Transverse colon (tissue), 4 donors: ENCODE data around the gene PCNX2. TPM values are rescaled to one million over a fixed set of nuclear protein-coding genes. Genes with fewer than 3 reads are reported as not detected.

Source experiments
- DNase-seq: peaks from one replicate; pipeline ENCODE4 v3.0.0-alpha.2; 2019
- H3K27ac ChIP-seq, 4 donors: fragments of 200-600 bp; sonication (generic); 2 replicates each; pipeline ENCODE4 v1.5.1; 2016 to 2018; ENCODE audit warnings: inconsistent platforms in 4 of 4
- H3K27me3 ChIP-seq: fragments of 200-600 bp; sonication (generic); 2 replicates; pipeline ENCODE4 v1.5.1; 2017; ENCODE audit warnings: inconsistent platforms
- H3K36me3 ChIP-seq, 4 donors: fragments of 200-600 bp; sonication (generic); 2 replicates each; pipeline ENCODE4 v1.5.1; 2017 to 2019; ENCODE audit warnings: inconsistent platforms in 4 of 4
- H3K4me1 ChIP-seq, 4 donors: fragments of 200-600 bp; sonication (generic); 2 replicates each; pipeline ENCODE4 v1.5.1; 2017 to 2020; ENCODE audit warnings: inconsistent platforms in 4 of 4
- H3K4me3 ChIP-seq, 4 donors: fragments of 200-600 bp; sonication (generic); 1 replicate in 1 of 4; 2 replicates in 3 of 4; pipeline versions ENCODE4 v1.5.1 to v1.6.1; 2017 to 2019; ENCODE audit warnings: inconsistent platforms in 4 of 4
- H3K9me3 ChIP-seq, 2 donors: fragments of 200-600 bp; sonication (generic); 2 replicates each; pipeline ENCODE4 v1.5.1; 2017 to 2019; ENCODE audit warnings: inconsistent platforms in 2 of 2
- EP300 ChIP-seq: sonication (generic); formaldehyde crosslinking; IDR thresholded peaks from one replicate; pipeline ENCODE4 v1.6.1; 2017; ENCODE audit warnings: antibody characterized with exemption, low read depth
- POLR2A ChIP-seq: fragments of 450-650 bp; IDR thresholded peaks from one replicate; pipeline ENCODE4 v1.6.1; 2016; ENCODE audit warnings: antibody characterized with exemption, mild to moderate bottlenecking, moderate library complexity
- POLR2AphosphoS5 ChIP-seq, 3 donors: sonication (generic); formaldehyde crosslinking; IDR thresholded peaks; one replicate each; pipeline ENCODE4 v1.6.1; 2016; ENCODE audit warnings: antibody characterized with exemption in 3 of 3
- WGBS, 2 donors: methylation state at CpG; one replicate each; pipeline ENCODE4 v1.1.5; 2018; ENCODE audit warnings: low coverage in 1 of 2; 5-methylcytosine and 5-hydroxymethylcytosine counted together
- in situ Hi-C, 4 donors: fragments of 200-750 bp; cut with MboI; loops; one replicate each; pipeline versions ENCODE4 v1.15.0 to v1.15.1; 2017; ENCODE audit warnings: low sequenced_read_pairs in 3 of 4, low pct_ligation_motif_present in 1 of 4, low pct_unique_long_range_greater_than_20kb in 1 of 4
- intact Hi-C: fragments of 100-400 bp; cut with DNase I; formaldehyde crosslinking; loops from one replicate; pipeline ENCODE4 v1.15.1; 2023; ENCODE audit warnings: low total_unique reads
- total RNA-seq, 4 donors: library from RNA; depleted of rRNA; stranded (reverse); fragments of >200 nt; gene quantifications; one replicate each; pipeline ENCODE4 v1.1.0, GENCODE V29; 2016
- TF ChIP-seq, protein P1 (sequence below), 5 experiments: fragments of 200-600 bp in 3 of 5; fragments of 450-650 bp in 2 of 5; sonication (generic) in 3 of 5; IDR thresholded peaks; 1 replicate in 2 of 5; 2 replicates in 3 of 5; pipeline ENCODE4 v1.5.1; 2016 to 2017; ENCODE audit warnings: antibody characterized with exemption in 5 of 5, inconsistent platforms in 3 of 5, mild to moderate bottlenecking in 2 of 5, moderate library complexity in 1 of 5

Gene PCNX2
- total RNA-seq, 4 donors from 2014 or later: 6.8 to 518 (median 11.8) TPM

DNA sequence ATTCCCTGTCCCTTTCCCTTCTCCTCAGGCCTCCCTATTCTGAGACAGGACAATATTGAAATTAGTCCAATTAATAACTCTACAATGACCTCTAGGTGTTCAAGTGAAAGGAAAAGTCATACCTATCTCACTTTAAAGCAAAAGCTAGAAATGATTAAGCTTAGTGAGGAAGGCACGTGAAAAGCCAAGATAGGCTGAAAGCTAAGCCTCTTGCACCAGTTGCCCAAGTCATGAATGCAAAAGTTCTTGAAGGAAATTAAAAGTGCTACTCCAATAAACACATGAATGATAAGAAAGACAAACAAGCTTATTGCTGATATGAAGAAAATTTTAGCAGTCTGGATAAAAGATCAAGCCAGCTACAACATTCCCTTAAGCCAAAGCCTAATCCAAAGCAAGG lies 28.2 kb upstream of the PCNX2 start:
- H3K9me3 ChIP-seq: no peaks in the 10 kb centered on the region
- WGBS, 2 donors: 36 to 46% methylated on average over 1 of the region's 1 CpG
- H3K27ac ChIP-seq: no peak overlapping the region
- DNase-seq: no peak
- in situ Hi-C loops: loop anchor here in 1 of 4 donors (25.0 kb wide), 1 partner anchor 464 kb away; no protein-coding TSS in a partner anchor
- intact Hi-C loops: no loop called here
- H3K27me3 ChIP-seq: no peaks in the 10 kb centered on the region
- no peaks in the 10 kb centered on the region for H3K36me3 ChIP-seq
- H3K4me3 ChIP-seq: no peak overlapping the region
- H3K4me1 ChIP-seq: peaks cover 0 to 10% (median 6%) of the 10 kb centered on the region in 4 donors
- TF ChIP-seq, protein P1, sequence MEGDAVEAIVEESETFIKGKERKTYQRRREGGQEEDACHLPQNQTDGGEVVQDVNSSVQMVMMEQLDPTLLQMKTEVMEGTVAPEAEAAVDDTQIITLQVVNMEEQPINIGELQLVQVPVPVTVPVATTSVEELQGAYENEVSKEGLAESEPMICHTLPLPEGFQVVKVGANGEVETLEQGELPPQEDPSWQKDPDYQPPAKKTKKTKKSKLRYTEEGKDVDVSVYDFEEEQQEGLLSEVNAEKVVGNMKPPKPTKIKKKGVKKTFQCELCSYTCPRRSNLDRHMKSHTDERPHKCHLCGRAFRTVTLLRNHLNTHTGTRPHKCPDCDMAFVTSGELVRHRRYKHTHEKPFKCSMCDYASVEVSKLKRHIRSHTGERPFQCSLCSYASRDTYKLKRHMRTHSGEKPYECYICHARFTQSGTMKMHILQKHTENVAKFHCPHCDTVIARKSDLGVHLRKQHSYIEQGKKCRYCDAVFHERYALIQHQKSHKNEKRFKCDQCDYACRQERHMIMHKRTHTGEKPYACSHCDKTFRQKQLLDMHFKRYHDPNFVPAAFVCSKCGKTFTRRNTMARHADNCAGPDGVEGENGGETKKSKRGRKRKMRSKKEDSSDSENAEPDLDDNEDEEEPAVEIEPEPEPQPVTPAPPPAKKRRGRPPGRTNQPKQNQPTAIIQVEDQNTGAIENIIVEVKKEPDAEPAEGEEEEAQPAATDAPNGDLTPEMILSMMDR (IDR thresholded peaks at IDR 0.05): no peak
- TF ChIP-seq EP300: no peak
- TF ChIP-seq POLR2A: no peak
- TF ChIP-seq POLR2AphosphoS5 (IDR thresholded peaks at IDR 0.05): no peak

DNA sequence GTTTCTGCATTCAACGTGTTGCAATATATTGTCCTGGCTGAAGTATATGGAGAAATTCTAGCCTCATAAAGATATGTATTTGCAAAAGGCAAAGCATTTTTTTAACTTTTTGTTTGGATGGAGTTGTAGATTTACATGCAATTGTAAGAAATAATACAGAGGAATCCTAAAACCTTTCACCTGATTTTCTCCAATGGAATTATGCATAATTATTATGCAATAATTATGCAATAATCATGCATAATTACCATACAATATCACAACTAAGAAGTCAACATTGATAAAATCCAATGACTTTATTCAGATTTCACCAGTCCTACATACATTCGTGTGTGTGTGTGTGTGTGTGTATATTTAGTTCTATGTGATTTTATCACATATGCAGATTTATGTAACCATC lies 24.5 kb upstream of the PCNX2 start:
- intact Hi-C loops: no loop called here

DNA sequence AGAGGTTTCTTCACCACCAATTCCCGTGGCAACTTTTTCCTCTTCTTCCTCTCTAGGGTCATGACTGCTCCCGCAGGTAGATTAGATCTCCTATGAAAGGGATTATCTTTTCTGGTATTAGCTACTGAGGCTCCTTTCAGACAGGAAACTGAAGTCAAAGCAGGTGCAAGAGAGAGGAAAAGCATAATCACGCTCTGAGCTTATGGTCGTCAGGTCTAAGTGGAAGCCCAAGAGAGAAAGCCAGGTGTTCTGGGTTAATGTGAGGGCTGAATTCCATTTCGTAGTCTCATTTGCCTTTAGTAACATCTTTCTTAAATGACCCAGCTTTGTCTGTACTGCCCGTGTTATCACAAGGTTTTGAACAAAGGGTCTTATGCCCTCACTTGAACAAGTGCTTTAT lies 23.7 kb upstream of the PCNX2 start:
- Histone ChIP-seq H3K27ac (no peak overlapping the region), H3K36me3 (no peaks in the 10 kb centered on the region), H3K4me3 (no peak overlapping the region), H3K27me3 (no peaks in the 10 kb centered on the region), H3K4me1 (no peaks in the 10 kb centered on the region), H3K9me3 (no peaks in the 10 kb centered on the region)
- in situ Hi-C loops: loop anchor here in 1 of 4 donors (25.0 kb wide), 1 partner anchor 468 kb away; no protein-coding TSS in a partner anchor
- TF ChIP-seq POLR2AphosphoS5 (IDR thresholded peaks at IDR 0.05): no peak
- DNase-seq: no peak
- intact Hi-C loops: no loop called here
- WGBS, 2 donors: 64 to 92% methylated on average over 4 to 6 of the region's 6 CpGs

More for the DNA sequence above, 24.5 kb upstream of the PCNX2 start:
- no peaks in the 10 kb centered on the region for H3K36me3 ChIP-seq
- DNase-seq: no peak
- no peak overlapping the region for H3K27ac ChIP-seq
- H3K9me3 ChIP-seq: no peaks in the 10 kb centered on the region
- H3K4me3 ChIP-seq: no peak overlapping the region
- no peaks in the 10 kb centered on the region for H3K4me1 ChIP-seq
- TF ChIP-seq POLR2AphosphoS5 (IDR thresholded peaks at IDR 0.05): no peak
- no peak for TF ChIP-seq EP300
- TF ChIP-seq, protein P1 (IDR thresholded peaks at IDR 0.05): no peak
- TF ChIP-seq POLR2A: no peak
- 62 to 67% methylated on average over 2 of the region's 2 CpGs for WGBS, 2 donors
- no peaks in the 10 kb centered on the region for H3K27me3 ChIP-seq
- in situ Hi-C loops: loop anchor here in 1 of 4 donors (25.0 kb wide), 1 partner anchor 467 kb away; no protein-coding TSS in a partner anchor

DNA sequence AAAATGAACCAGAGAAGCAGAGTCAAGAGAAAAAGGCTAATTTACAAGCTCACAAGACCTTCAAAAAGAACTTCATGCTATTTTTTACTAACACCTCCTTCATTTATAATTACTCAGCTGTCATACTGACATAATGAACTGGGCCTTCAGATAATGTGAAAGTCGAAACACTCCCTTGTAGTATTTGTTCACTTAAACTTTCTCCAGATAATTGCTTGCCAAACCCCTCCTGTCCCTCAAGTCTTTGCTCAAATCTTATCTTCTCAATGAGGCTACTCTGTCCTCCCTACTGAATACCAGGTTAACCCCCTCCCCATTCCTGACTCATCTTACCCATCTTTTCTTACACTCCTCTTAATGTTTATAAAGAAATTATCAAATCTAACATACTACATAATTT lies 20.9 kb upstream of the PCNX2 start:
- 60 to 66% methylated on average over 1 of the region's 1 CpG for WGBS, 2 donors
- Histone ChIP-seq H3K27me3 (peaks cover 5% of the 10 kb centered on the region), H3K4me3 (no peak overlapping the region), H3K27ac (no peak overlapping the region), H3K36me3 (no peaks in the 10 kb centered on the region), H3K9me3 (no peaks in the 10 kb centered on the region), H3K4me1 (no peaks in the 10 kb centered on the region)
- intact Hi-C loops: no loop called here
- TF ChIP-seq POLR2A (no peak), EP300 (no peak), POLR2AphosphoS5 (IDR thresholded peaks at IDR 0.05) (no peak)
- TF ChIP-seq, protein P1 (IDR thresholded peaks at IDR 0.05): no peak
- no peak for DNase-seq
- in situ Hi-C loops: loop anchor here in 1 of 4 donors (25.0 kb wide), 1 partner anchor 471 kb away; no protein-coding TSS in a partner anchor
